ENCODE measurements around the gene HOXC13.

The HOXC13 gene

GRCh38 chr12:53995378-53996239 is 57.0 kb downstream of the HOXC13 start (continued):
- no peak for TF ChIP-seq ZNF26 (tag by site-specific recombination; IDR thresholded peaks at IDR 0.05)
- TF ChIP-seq ZNF311 (tag by site-specific recombination; IDR thresholded peaks at IDR 0.05; ENCODE audit: borderline replicate concordance): no peak
- no peak for TF ChIP-seq ZBTB44 (tag by site-specific recombination; IDR thresholded peaks at IDR 0.05)
- TF ChIP-seq RBAK (tag by site-specific recombination; IDR thresholded peaks at IDR 0.05): no peak
- TF ChIP-seq ZNF157 (tag by site-specific recombination; IDR thresholded peaks at IDR 0.05): no peak
- no peak for TF ChIP-seq ZBTB49 (tag by site-specific recombination; IDR thresholded peaks at IDR 0.05; ENCODE audit: low read depth)
- peak; percentile 44 for TF ChIP-seq KLF9 (tag by site-specific recombination; IDR thresholded peaks at IDR 0.05; ENCODE audit: low read depth)
- TF ChIP-seq ZNF449 (tag by site-specific recombination; IDR thresholded peaks at IDR 0.05): peak; percentile 15; the same call in 1 of the 2 replicates
- no peak for TF ChIP-seq ZNF140 (tag by site-specific recombination; IDR thresholded peaks at IDR 0.05)
- TF ChIP-seq SCRT2 (tag by site-specific recombination; IDR thresholded peaks at IDR 0.05): no peak

All from HEK293 (cell line).